ENCODE data around the gene FAAH2.
"Not testable (repeated sequence)": the region's sequence is repeated elsewhere in the genome, so short reads cannot be mapped to it uniquely, and the experiment has no call there.

FAAH2 gene

GRCh38 chrX:57286507-57287251, at the start of gene FAAH2:
FAAH2 (plus strand) TSS chrX:57286706; CDS start chrX:57286826, 120 bp downstream.
- peak; percentile 69 for DNase-seq

GRCh38 chrX:57241967-57242366, 44.5 kb upstream of the FAAH2 start:
- no peak for DNase-seq

- no peak for DNase-seq
These were observed 34.5 kb upstream of the FAAH2 start for GRCh38 chrX:57251965-57252364.

- DNase-seq: no peak
These were observed 21.4 kb upstream of the FAAH2 start for GRCh38 chrX:57265126-57265525.

- no peak for DNase-seq
These were observed 20.2 kb upstream of the FAAH2 start for GRCh38 chrX:57266275-57266674.

GRCh38 chrX:57266871-57267270, 19.6 kb upstream of the FAAH2 start:
- DNase-seq: no peak

GRCh38 chrX:57267308-57267707, 19.2 kb upstream of the FAAH2 start:
- no peak for DNase-seq

- DNase-seq: no peak
These were observed 15.5 kb upstream of the FAAH2 start for GRCh38 chrX:57270980-57271379.

GRCh38 chrX:57282568-57282967, 3.9 kb upstream of the FAAH2 start:
- DNase-seq: no peak

- DNase-seq: no peak
These were observed 1.5 kb upstream of the FAAH2 start for GRCh38 chrX:57285001-57285400.

GRCh38 chrX:57289089-57289488, 2.6 kb downstream of the FAAH2 start:
- DNase-seq: no peak

- DNase-seq: no peak
These were observed 8.5 kb downstream of the FAAH2 start for GRCh38 chrX:57294961-57295360.

GRCh38 chrX:57295679-57296078, 9.2 kb downstream of the FAAH2 start:
- not testable (repeated sequence) for DNase-seq

- DNase-seq: no peak
These were observed 27.2 kb downstream of the FAAH2 start for GRCh38 chrX:57313583-57314215.

- DNase-seq: no peak
These were observed 42.5 kb downstream of the FAAH2 start for GRCh38 chrX:57329008-57329407.

- DNase-seq: peak; percentile 12
These were observed 49.3 kb downstream of the FAAH2 start for GRCh38 chrX:57335790-57336189.

GRCh38 chrX:57353472-57354132, 67.1 kb downstream of the FAAH2 start:
- no peak for DNase-seq

- DNase-seq: no peak
These were observed 77.6 kb downstream of the FAAH2 start for GRCh38 chrX:57364145-57364544.

- no peak for DNase-seq
These were observed 79.9 kb downstream of the FAAH2 start for GRCh38 chrX:57366430-57366829.

GRCh38 chrX:57367649-57368048, 81.1 kb downstream of the FAAH2 start:
- DNase-seq: peak; percentile 1

- no peak for DNase-seq
These were observed 81.7 kb downstream of the FAAH2 start for GRCh38 chrX:57368158-57368557.

- no peak for DNase-seq
These were observed 92.8 kb downstream of the FAAH2 start for GRCh38 chrX:57379296-57379695.

- DNase-seq: no peak
These were observed 93.7 kb downstream of the FAAH2 start for GRCh38 chrX:57380026-57380796.
